GM23338 (cell line): ENCODE data around the gene UBASH3A. TPM values are rescaled to one million over a fixed set of nuclear protein-coding genes. Genes with fewer than 3 reads are reported as not detected.

ENCODE experiments used
- ATAC-seq: fragments of 200-7000 bp; cut with Tn5 transposase; 3 replicates; pipeline ENCODE4 v1.9.1; 2020
- DNase-seq: peaks from one replicate; pipeline ENCODE4 v3.0.0-alpha.2; 2015; ENCODE audit warnings: low spot score
- H2AFZ ChIP-seq: fragments of 200-600 bp; sonication (generic); 2 replicates; pipeline ENCODE4 v1.8.0; 2016; ENCODE audit warnings: antibody characterized with exemption, mild to moderate bottlenecking, moderate library complexity
- H3F3A ChIP-seq: fragments of 200-600 bp; sonication (generic); replicated peaks from 2 replicates; pipeline ENCODE4 v1.8.0; 2017; ENCODE audit warnings: antibody characterized with exemption, mixed run types, low read depth
- H3K27ac ChIP-seq: fragments of 200-600 bp; sonication (generic); 2 replicates; pipeline ENCODE4 v1.6.1; 2016; ENCODE audit warnings: low read depth
- H3K27me3 ChIP-seq: fragments of 200-600 bp; sonication (generic); 2 replicates; pipeline ENCODE4 v1.8.0; 2016; ENCODE audit warnings: mild to moderate bottlenecking, mixed run types, moderate library complexity; ENCODE audit not compliant: insufficient read depth
- H3K36me3 ChIP-seq: fragments of 200-600 bp; sonication (generic); 2 replicates; pipeline ENCODE4 v1.8.0; 2016; ENCODE audit warnings: mild to moderate bottlenecking; ENCODE audit not compliant: insufficient read depth
- H3K4me1 ChIP-seq: fragments of 200-600 bp; sonication (generic); 2 replicates; pipeline ENCODE4 v1.8.0; 2016; ENCODE audit warnings: mild to moderate bottlenecking, moderate library complexity; ENCODE audit not compliant: insufficient read depth
- H3K4me2 ChIP-seq: fragments of 200-600 bp; sonication (generic); 2 replicates; pipeline ENCODE4 v1.7.1; 2017; ENCODE audit warnings: mixed run types
- H3K4me3 ChIP-seq: fragments of 200-600 bp; sonication (generic); 2 replicates; pipeline ENCODE4 v1.6.1; 2016; ENCODE audit warnings: mixed run types
- H3K79me2 ChIP-seq: fragments of 200-600 bp; sonication (generic); replicated peaks from 2 replicates; pipeline ENCODE4 v1.8.0; 2017; ENCODE audit warnings: mild to moderate bottlenecking; ENCODE audit not compliant: insufficient read depth
- H3K9me2 ChIP-seq: fragments of 200-600 bp; sonication (generic); 2 replicates; pipeline ENCODE4 v1.8.0; 2017; ENCODE audit not compliant: insufficient read depth
- H4K20me1 ChIP-seq: fragments of 200-600 bp; sonication (generic); replicated peaks from 2 replicates; pipeline ENCODE4 v1.8.0; 2017; ENCODE audit warnings: mild to moderate bottlenecking; ENCODE audit not compliant: insufficient read depth
- H3K27ac Mint-ChIP-seq: 2 replicates; pipeline ENCODE4 v1.8.0; 2020; ENCODE audit warnings: inconsistent platforms, mild to moderate bottlenecking, moderate library complexity, mixed read lengths
- H3K27me3 Mint-ChIP-seq: 3 replicates; pipeline ENCODE4 v1.8.0; 2022; ENCODE audit warnings: low read depth, mild to moderate bottlenecking, moderate library complexity, mixed read lengths, inconsistent platforms; ENCODE audit not compliant: insufficient read depth, poor library complexity
- H3K36me3 Mint-ChIP-seq: 3 replicates; pipeline ENCODE4 v1.8.0; 2021; ENCODE audit warnings: low read depth, mild to moderate bottlenecking, inconsistent platforms, moderate library complexity, mixed read lengths
- H3K4me1 Mint-ChIP-seq: 3 replicates; pipeline ENCODE4 v1.8.0; 2020; ENCODE audit warnings: mild to moderate bottlenecking, inconsistent platforms, mixed read lengths
- H3K4me3 Mint-ChIP-seq: 3 replicates; pipeline ENCODE4 v1.8.0; 2021; ENCODE audit warnings: moderate library complexity, mild to moderate bottlenecking, inconsistent platforms, mixed read lengths
- H3K9me3 Mint-ChIP-seq: 3 replicates; pipeline ENCODE4 v1.8.0; 2020; ENCODE audit warnings: moderate library complexity, mild to moderate bottlenecking, inconsistent platforms, mixed read lengths
- CREB1 ChIP-seq: fragments of 250-450 bp; sonication (Bioruptor Pico); IDR thresholded peaks from 2 replicates; pipeline ENCODE4 v1.5.0; 2020; ENCODE audit warnings: low read depth, mild to moderate bottlenecking, moderate library complexity
- CTCF ChIP-seq, 2 experiments: fragments of 200-600 bp in 1 of 2; sonication (generic) in 1 of 2; conservative IDR thresholded peaks; 2 replicates each; pipeline versions ENCODE4 v1.5.1 to v1.6.1; 2016 to 2017; ENCODE audit warnings: antibody characterized with exemption in 2 of 2, low read depth in 2 of 2, mild to moderate bottlenecking in 2 of 2, moderate library complexity in 1 of 2
- EZH2 ChIP-seq: fragments of 200-600 bp; sonication (generic); IDR thresholded peaks from one replicate; pipeline ENCODE4 v1.8.0; 2017; ENCODE audit warnings: antibody characterized with exemption, mild to moderate bottlenecking, low read depth; ENCODE audit not compliant: unreplicated experiment
- EZH2phosphoT487 ChIP-seq: fragments of 200-600 bp; sonication (generic); IDR thresholded peaks from one replicate; pipeline ENCODE4 v1.8.1; 2018; ENCODE audit warnings: antibody characterized with exemption; ENCODE audit not compliant: unreplicated experiment
- JUNB ChIP-seq: IDR thresholded peaks from one replicate; pipeline ENCODE4 v1.6.1; 2016; ENCODE audit warnings: antibody characterized with exemption; ENCODE audit not compliant: unreplicated experiment
- NANOG ChIP-seq: IDR thresholded peaks from 2 replicates; pipeline ENCODE4 v1.6.1; 2016; ENCODE audit warnings: antibody characterized with exemption, borderline replicate concordance
- POLR2AphosphoS5 ChIP-seq: IDR thresholded peaks from 2 replicates; pipeline ENCODE4 v1.6.1; 2016; ENCODE audit warnings: antibody characterized with exemption, low read depth
- REST ChIP-seq: IDR thresholded peaks from one replicate; pipeline ENCODE4 v1.6.1; 2018; ENCODE audit warnings: antibody characterized with exemption; ENCODE audit not compliant: unreplicated experiment
- ZNF114 ChIP-seq: fragments of 250-450 bp; sonication (Bioruptor Pico); IDR thresholded peaks from 2 replicates; pipeline ENCODE4 v1.5.0; 2020; ENCODE audit warnings: mild to moderate bottlenecking, moderate library complexity
- ZNF331 ChIP-seq: fragments of 250-450 bp; sonication (Bioruptor Pico); IDR thresholded peaks from 2 replicates; pipeline ENCODE4 v1.5.0; 2020; ENCODE audit warnings: low read depth, mild to moderate bottlenecking, moderate library complexity
- ZNF462 ChIP-seq: fragments of 250-450 bp; sonication (Bioruptor Pico); IDR thresholded peaks from 2 replicates; pipeline ENCODE4 v1.5.0; 2020; ENCODE audit warnings: mild to moderate bottlenecking, moderate library complexity
- polyA plus RNA-seq: library from polyadenylated mRNA; unstranded; fragments of >200 nt; fragmentation: Nextera tagmentation; extraction: Ambion mirVana; gene quantifications from 2 replicates; pipeline ENCODE4 v1.2.1, GENCODE V29; 2016
- total RNA-seq: library from RNA; depleted of rRNA; stranded (reverse); fragments of >200 nt; shearing (Covaris generic); gene quantifications from 2 replicates; pipeline ENCODE4 v1.2.3, GENCODE V29; 2014

UBASH3A gene
- total and polyA plus RNA-seq, 2 experiments from 2014 or later: not detected

- H3K9me3 Mint-ChIP-seq: peaks cover 5% of the 10 kb centered on the region; the same call in 1 of the 3 replicates
- no peak overlapping the region for H3K4me3 ChIP-seq
- 0 out of 2 replicates have a peak, but pooled peaks cover 3% of the 10 kb centered on the region for H3K9me2 ChIP-seq
- no peak overlapping the region for H3K4me3 Mint-ChIP-seq
- TF ChIP-seq REST (no peak), ZNF114 (CRISPR knock-in tag) (no peak), JUNB (no peak), EZH2 (no peak), CTCF (conservative IDR thresholded peaks at IDR 0.05; ENCODE audit: low read depth in 2 of 2) (no peak), ZNF331 (no peak), NANOG (no peak), POLR2AphosphoS5 (no peak), EZH2phosphoT487 (no peak)
- H3K27ac Mint-ChIP-seq: no peak overlapping the region
- H3K4me2 ChIP-seq: no peak overlapping the region
- no peak overlapping the region for H3K27ac ChIP-seq
- H3K36me3 Mint-ChIP-seq: no peaks in the 10 kb centered on the region; the same call in 1 of the 3 replicates
- H3K36me3 ChIP-seq: no peaks in the 10 kb centered on the region
- no peaks in the 10 kb centered on the region for H4K20me1 ChIP-seq
- no peaks in the 10 kb centered on the region for H3K27me3 ChIP-seq
- H3K79me2 ChIP-seq: no peaks in the 10 kb centered on the region
- DNase-seq (no peak), ATAC-seq (no peak)
- H2AFZ ChIP-seq: no peak overlapping the region
- no peaks in the 10 kb centered on the region for H3F3A ChIP-seq
- H3K4me1 Mint-ChIP-seq: peaks cover 5% of the 10 kb centered on the region; the same call in 2 of the 3 replicates
- no peaks in the 10 kb centered on the region for H3K4me1 ChIP-seq
- H3K27me3 Mint-ChIP-seq: peaks cover 5% of the 10 kb centered on the region
Observed at GRCh38 chr21:42401154-42401553, 2.5 kb upstream of the UBASH3A start.

- Mint-ChIP-seq H3K27me3 (peaks cover 5% of the 10 kb centered on the region), H3K9me3 (peaks cover 5% of the 10 kb centered on the region; the same call in 1 of the 3 replicates), H3K36me3 (no peaks in the 10 kb centered on the region; the same call in 1 of the 3 replicates), H3K4me3 (no peak overlapping the region), H3K27ac (no peak overlapping the region), H3K4me1 (peaks cover 5% of the 10 kb centered on the region; the same call in 2 of the 3 replicates)
- 0 out of 2 replicates have a peak, but pooled peaks cover 3% of the 10 kb centered on the region for H3K9me2 ChIP-seq
- H4K20me1 ChIP-seq: no peaks in the 10 kb centered on the region
- DNase-seq (no peak), ATAC-seq (no peak)
- H3K27ac ChIP-seq: no peak overlapping the region
- no peak overlapping the region for H2AFZ ChIP-seq
- no peaks in the 10 kb centered on the region for H3K79me2 ChIP-seq
- H3K4me2 ChIP-seq: no peak overlapping the region
- no peaks in the 10 kb centered on the region for H3F3A ChIP-seq
- H3K4me1 ChIP-seq: no peaks in the 10 kb centered on the region
- no peaks in the 10 kb centered on the region for H3K36me3 ChIP-seq
- H3K27me3 ChIP-seq: no peaks in the 10 kb centered on the region
- H3K4me3 ChIP-seq: no peak overlapping the region
- TF ChIP-seq CREB1 (no peak), POLR2AphosphoS5 (no peak), ZNF462 (CRISPR knock-in tag) (no peak), NANOG (no peak)
Observed at GRCh38 chr21:42401820-42402251, 1.9 kb upstream of the UBASH3A start.
